DLD1 (cell line): ENCODE measurements around the gene LOC101059915.

ENCODE experiments used
- in situ Hi-C: cut with HindIII; loops from 2 replicates; pipeline ENCODE4 v1.10.0; 2017; ENCODE audit warnings: low sequenced_read_pairs

LOC101059915 gene

DNA sequence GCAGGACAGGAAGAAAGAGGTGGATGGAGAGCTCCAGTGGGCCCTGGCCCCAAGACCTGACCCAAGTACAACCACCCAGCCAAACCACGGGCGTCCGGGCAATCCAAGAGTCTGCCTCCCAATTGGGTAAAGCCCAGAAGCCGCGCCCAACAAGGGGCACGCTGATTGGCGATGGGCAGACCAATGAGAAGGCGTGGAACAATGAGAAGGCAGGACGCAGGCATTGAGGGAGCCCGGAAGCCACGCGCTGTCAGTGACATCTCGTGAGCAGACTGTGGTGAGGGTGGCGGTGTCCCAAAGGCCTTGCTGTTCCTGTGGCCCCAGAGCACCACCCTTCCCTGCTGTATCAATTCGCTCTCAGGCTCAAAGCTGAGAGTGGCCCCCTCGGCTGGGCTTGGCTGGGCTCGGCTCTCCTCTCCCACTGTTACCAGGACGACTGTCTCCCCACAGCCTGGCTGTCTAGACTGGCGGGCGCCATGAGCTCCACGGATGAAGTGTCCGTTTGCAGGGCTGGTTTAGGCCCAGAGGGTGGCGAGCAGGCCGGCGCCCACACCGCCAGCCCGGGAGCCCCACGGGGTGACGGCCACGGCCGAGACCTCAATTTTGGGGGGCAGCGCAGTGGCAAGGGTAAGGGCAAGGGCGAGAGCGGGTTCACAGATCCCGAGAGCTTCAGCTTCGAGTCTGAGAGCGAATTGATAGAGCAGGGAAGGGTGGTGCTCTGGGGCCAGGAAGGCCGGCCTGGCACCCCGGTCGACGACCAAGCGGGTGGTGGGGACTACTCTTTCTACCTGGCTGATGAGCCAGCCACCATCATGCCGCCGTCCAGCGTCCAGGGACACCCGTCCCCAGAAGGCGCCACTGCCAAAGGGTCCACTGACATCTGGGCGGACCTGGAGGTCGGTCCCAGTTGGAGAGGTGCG is at the start of gene LOC101059915:
TSS of gene LOC101059915 (plus strand) at position 219 of the 920 bp plus-strand sequence.
- in situ Hi-C loops: no loop called here

DNA sequence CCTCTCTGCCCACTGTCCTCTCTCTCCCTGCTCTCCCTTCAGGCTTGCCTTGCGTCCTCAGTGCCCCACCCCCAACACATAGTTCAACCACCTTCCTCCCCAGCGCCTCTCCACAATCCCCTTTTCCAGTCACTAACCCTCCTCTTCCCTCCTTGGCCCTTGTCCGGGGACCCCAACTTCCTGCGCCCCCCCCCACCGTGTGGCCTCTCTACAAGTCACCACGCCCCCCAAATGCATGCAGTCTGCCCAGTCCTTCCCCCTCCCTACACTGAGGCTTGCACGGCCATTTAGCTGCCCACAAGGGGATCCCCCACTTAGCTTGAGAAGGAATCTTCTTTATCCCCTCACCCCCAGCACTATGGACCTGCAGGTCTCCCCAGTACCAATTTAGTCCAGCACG is 49.6 kb upstream of the LOC101059915 start:
- in situ Hi-C loops: no loop called here

DNA sequence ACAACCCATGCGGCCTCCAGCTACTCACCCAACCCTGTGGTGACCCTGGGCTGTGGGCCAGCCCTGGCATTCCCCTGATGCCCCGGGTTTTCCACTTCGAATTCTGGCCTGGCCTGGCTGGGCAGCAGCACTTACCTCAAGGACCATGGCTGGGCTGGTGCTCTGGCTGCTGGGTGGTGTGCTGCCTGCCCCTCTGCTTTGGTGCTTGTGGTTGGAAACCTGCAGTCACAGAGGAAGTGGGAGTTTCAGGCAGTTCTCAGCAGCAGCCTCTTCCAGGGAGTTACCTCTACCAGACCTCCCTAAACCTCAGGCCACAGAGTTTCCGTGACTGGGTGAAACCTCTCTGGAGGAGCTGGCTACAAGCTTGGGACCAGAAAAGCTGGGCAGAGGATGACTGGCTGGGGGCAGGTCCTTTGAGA is 49.0 kb upstream of the LOC101059915 start, which contains the start of gene CXCR3:
TSS of gene CXCR3 (minus strand) at position 209 of the 419 bp plus-strand sequence. CDS start at position 147, 62 bp downstream.
- in situ Hi-C loops: no loop called here

DNA sequence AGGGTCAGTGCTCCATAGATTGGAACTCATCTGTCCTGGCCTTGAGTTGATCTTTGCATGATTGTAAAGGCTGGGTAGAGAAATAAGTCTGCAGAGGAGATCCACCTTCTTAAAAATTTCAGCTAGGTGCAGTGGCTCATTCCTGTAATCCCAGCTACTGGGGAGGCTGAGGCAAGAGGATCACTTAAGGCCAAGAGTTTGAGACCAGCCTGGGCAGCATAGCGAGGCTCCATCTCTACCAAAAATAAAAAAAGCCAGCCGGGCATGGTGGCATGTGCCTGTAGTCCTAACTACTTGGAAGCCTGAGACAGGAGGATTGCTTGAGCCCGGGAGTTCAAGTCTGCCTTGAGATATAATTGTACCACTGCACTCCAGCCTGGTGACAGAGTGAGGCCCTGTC is 48.6 kb upstream of the LOC101059915 start:
- in situ Hi-C loops: no loop called here

DNA sequence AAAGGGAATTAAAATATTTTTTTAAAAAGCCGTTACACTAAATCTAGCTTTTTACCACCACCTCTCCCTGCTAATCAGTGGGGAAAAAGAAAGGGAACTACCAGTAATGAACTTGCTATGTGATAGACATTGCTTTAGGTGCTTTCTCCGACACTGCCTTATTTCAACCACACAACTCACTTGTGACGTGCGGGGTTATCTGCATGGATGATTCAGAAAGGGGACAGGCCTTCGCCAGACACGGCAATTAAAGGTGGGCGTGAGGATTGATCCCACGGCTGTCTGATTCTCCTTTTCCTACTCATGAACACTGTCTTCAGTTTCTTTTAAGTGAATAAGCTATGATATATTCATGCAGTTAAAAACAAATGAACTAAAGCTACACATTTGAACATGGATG is 48.2 kb upstream of the LOC101059915 start:
- in situ Hi-C loops: no loop called here

DNA sequence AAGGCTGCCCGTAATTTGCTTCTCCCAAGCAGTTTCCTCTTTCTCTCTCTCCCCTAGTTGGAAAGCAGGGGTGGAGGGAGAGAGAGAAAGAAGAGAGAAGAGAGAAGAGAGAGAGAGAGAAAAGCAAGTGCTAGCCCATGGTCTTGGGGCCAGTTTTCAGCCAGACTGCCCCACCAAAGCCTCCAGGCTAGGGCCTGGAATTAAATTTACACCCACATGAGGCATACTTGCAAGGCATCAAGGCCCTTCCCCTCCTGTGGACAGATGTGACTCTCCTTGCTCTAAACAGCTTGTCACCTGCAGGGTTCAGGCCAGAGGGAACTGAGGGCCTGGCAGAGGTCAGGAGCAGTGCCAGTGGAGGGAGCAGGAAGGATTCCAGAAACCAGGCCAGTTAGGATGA is 47.4 kb upstream of the LOC101059915 start:
- in situ Hi-C loops: no loop called here

DNA sequence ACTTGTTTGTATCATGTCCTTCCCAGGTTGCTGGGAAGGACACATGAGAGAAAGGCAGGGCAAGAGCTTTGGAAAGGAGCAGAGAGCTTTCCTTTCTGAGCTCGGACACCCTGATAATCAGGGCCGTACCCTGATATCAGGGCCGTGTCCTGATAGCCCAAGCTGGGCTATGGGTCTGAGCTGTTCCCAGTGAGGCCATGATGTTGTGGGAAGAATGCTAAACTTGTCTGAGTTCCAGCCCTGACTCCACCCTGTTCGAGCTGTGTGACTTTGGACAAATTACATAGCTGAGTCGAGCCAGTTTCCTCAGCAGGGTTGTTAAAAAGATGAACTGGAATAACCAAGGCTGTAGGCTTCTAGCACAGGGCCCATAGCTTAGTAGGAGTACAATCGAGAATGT is 45.7 kb upstream of the LOC101059915 start:
- in situ Hi-C loops: no loop called here

DNA sequence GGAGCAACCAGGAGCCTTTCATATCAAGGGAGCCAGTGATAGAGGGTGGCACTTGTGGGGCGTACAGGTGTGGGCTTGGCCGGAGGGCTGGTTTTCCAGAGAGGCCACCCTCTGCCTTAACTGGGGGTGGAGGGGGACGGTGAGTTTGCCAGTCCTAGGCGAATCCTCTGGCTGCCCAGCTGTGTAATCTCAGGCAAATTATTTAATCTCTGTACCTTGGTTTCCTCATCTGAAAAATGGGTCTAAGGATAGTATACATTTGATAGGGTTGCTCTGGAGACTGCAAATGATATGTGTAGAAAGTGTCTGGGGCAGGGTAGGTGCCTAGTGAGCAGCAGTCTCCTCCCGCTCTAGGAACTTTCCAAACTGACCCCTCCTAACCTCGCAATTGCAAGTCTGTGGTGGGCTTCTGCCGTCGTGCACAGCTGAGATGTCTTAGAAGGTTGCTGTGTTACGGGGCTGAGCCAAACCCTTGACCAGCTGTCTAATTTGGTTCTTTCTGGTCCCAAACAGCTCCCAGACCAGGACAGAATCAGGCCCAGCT is 45.2 kb upstream of the LOC101059915 start:
- in situ Hi-C loops: no loop called here

DNA sequence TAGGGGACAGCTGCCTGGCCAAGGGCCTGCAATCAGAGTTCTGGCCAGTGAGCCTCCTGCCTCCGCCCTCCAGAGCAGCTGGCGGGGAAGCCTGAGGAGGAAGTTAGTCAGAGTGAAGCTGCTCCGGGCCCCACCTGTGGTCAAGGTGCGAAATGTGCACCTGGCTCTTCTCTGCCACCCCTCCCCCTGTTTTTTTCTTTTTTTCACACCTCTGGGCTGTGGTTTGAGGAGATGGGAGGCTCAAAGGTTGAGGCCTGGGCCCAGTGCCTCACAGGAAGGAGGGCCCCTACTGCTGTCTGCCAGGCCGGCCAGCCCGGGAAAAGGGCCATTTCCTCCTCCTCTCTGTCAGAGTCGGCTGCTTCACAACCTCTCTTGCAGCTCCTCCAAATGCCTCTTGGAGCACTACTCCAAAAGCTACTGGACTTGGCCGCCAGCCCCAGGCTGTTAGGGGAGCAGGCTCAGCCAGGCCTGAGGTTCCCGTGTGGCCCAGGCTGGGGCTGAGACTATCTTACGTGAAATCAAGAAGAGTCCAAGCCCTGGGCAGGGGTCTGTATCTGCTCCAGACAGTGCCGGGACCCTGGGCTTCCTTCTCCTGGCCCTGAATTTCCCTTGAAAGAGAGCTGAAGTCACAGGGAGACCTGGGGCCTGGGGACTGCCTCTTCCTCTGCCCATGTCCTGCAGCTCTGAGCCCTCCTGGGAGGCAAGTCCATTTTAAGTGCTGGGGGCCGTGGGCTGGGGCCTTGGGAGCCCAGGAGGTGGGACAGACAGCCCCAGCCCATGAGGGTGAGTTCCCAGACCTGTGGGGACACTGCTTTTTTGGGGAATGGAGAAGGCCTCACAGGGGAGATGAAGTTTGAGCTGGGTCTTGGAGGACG is 44.5 kb upstream of the LOC101059915 start:
- in situ Hi-C loops: no loop called here

DNA sequence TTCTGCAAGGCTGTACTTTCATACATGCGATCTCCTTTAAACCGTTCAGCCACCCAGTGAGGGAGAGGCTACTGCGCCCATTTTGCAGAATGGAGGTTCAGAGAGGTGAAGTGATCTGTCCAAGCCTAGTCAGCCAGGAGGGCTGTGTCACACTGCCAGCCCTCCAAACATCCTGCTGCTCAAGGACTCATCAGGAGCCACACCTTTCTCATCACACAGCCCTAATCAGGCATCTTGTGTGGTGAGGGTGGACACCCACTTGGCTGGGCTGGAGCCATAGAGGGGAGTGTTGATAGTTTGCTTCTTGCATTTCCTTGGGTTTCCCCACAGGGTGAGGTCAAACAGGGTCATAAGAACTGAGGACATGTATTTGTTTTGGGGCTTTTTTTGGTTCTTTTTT is 43.6 kb upstream of the LOC101059915 start:
- in situ Hi-C loops: no loop called here

DNA sequence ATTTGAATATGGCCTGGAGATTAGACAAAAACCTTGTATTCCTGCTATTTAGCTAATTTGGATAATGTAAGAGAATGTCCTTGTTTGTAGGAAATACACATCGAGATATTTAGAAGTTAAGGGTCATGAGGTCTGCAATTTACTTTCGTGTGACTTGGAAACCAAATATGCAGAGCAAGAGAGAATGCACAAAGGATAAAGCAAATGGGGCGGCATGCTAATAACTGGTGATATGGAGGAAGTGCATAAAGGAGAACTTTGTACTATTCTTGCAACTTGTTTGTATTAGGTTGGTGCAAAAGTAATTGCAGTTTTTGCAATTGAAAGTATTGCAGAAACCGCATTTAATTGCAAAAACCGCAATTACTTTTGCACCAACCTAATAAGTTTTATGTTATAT is 41.9 kb upstream of the LOC101059915 start:
- in situ Hi-C loops: no loop called here

DNA sequence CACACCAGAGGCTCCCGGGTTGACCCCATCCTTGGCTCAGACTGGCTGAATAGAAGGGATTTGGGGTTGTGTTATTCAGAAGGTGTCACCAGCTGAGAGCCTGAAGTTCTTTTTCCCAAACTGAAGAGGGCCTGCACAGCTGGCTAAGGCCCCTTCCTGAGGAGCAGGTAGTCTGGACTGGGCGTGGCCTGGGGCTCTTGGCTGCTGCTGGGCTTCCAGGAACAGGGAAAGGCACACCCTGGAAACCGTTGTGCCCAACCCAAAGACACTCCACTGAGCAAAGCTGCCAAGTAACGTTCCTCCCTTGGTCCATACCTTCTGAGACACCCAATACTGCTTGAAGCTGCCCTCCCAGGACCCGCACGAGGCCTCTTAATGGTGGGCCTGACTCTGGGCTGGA is 40.8 kb upstream of the LOC101059915 start:
- in situ Hi-C loops: no loop called here

DNA sequence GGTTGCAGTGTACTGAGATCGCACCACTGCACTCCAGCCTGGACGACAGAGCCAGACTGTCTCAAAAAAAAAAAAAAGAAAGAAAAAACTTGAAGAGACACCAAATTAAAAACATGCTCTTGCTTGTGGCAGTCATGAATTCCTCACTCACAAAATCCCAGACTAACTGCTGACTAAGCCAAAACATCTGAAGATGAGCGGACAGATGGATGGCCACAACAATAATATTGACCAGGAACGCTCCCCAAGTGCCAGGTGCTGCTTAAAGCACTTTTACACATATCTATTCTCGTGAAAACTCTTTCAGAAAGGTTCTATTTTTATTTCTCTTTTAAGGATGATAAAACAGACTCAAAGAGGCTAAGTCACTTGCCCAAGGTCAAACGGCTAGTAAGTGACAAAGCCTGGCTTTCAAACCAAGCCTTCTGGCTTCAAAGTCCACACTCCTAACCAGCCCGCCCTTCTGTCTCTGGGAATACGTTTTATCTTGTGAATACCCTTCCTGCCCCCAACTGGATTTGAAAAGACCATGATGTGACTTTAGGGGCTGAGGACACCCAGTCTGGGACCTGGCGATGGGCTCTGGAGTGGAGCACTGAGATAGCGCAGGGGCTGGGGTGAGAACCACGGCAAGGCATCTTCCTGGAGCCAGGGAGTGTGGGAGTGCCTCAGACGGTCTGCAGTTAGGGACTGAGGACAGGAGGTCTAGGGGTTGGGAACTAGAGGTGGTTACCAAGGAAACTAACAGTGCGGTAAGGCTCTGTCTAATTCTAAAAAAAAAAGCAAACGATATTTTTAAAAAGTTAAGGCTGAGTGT is 39.5 kb upstream of the LOC101059915 start:
- in situ Hi-C loops: no loop called here

DNA sequence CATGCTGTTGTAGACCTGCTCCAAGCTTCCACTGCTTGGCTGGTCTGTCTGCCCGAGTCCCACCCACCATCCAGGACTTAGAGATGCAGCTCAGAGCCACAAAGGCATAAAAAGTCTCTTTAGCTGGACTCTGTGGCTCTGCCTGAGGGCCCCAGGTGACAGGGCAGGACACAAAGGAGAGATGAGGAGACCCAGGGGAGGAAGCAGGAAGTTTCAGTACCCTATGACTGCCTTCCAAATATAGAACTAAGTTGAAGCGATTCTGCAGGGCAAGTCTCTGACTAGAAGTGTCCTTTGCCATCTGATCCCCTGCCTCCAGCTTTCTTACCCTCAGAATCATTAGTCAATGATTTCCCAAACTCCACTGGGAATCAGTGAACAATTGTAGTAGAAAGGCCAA is 37.9 kb upstream of the LOC101059915 start:
- in situ Hi-C loops: no loop called here

DNA sequence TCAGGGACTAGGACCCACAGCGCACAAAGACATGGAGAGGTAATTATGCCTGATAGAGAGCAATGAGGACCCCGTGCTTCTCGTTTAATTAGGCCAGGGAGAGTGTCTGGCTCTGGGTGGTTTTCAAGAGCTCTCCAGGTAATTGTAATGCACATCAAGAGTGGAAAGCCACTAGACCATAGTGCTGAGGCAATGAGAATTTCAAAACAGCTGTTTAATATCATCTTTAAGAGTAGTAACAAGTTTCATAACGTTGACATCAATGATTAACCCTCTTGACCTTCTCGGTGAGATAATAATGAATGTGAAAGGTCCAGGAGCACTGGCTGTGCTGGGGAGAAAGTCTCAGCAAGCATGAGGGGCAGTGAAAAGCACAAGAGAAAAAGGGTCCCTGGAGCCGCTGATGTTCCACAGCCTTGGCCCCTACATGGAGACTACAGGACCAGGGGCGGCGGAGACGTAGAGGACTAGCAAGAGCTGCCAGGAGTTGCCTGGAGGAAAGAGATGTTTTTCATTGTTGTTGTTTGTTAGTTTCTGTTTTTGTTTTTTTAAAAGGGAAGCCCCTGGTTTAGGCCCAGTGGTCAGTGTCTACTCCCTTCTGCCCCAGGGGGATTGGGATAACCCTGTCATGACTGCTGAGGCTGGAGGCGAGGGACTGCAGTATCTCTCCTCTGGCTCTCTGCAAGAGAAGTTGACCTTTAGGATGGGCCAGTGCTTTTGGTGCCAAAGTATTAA is 34.3 kb upstream of the LOC101059915 start:
- in situ Hi-C loops: no loop called here

DNA sequence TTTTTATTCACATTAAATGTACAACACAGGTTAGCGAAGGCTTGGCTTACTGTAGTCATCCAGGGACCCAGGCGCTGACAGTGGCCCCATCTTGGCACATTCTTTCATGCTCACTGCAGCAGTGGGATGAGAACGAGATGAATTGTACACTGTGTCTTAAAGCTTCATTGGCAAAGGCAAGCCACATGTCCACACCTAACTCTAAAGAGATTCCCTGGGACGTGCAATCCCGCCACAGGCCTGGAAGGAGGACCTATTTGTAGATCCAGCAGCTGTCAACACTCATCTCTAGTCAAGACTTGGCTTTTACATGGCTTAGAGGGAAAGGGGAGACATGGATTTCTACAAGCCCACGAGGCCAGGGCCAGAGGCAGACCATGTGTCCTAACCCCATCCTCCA is 33.0 kb upstream of the LOC101059915 start:
- in situ Hi-C loops: no loop called here

DNA sequence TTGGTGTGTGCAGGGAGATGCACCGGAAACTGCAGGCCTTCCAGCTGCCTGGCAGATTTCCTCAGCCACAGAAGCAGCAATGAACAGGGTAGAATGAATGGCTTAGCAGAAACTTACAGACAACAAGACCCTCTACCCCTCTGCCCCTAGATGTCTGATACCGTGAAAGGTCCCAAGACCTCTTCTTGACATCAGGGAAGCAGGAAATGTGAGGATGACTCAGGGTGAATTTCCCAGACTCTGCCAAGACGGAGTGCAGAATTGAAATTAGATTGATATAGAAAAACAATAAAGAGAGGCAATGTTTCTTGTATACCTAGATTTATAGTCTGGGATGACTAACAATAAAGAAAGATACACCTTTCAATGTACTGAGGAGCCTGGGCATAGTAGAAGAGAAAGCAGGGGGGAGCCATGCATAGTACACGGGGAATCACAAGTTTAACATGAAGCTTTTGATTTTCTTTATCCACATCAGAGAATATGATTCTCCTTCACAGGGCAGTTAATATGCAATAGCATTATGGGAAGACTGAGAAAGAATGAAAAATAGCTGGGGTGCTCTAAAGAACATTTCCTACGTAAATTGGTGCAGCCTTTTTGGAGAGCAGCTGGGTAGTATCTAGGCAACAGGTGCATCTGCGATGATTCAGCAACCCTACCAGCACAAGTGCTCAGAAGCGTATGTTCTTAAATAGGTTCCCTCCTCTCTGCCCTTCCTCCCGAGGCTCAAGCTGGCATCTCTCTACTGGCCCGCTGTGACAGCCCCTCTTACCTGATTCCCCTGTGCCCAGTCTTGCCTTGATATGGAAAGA is 30.7 kb upstream of the LOC101059915 start:
- in situ Hi-C loops: no loop called here

DNA sequence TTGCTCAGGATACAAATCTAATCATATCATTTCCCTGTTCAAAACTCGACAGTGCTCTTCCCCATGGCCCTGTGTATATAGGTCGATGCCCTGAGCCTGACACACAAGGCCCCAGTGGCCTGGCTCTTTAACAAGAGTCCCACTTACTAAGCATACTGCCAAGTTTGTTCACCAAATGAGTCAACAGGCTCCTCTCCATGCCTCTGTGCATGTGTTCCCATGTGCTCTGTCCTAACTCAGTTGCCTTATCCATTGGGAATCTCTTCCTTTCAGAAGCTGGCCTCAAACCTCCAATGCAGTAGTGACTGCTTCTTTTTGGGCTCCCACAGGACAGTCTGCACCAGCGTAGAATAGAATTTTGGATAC is 30.1 kb upstream of the LOC101059915 start:
- in situ Hi-C loops: no loop called here

DNA sequence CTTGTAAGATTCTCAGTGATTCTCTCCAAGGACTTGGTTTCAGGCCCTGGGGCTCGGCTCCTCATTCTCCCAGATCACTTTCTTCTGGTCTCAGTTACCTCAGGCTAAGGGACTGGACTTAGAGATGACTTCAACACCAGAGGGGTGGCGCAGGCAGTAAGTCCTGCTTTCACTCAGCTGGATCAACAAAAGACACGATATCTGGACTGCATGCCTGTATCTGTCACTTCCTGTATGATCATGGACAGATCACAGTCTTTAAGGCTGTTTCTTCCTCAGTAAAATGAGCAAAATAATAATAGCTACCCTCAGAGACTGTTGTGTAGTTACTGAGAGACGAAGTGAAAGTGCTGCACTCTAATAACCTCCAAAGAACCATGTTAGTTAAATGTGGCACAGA is 29.5 kb upstream of the LOC101059915 start:
- in situ Hi-C loops: no loop called here
